ENCODE measurements around the gene TNC.

- TF ChIP-seq, protein P1, sequence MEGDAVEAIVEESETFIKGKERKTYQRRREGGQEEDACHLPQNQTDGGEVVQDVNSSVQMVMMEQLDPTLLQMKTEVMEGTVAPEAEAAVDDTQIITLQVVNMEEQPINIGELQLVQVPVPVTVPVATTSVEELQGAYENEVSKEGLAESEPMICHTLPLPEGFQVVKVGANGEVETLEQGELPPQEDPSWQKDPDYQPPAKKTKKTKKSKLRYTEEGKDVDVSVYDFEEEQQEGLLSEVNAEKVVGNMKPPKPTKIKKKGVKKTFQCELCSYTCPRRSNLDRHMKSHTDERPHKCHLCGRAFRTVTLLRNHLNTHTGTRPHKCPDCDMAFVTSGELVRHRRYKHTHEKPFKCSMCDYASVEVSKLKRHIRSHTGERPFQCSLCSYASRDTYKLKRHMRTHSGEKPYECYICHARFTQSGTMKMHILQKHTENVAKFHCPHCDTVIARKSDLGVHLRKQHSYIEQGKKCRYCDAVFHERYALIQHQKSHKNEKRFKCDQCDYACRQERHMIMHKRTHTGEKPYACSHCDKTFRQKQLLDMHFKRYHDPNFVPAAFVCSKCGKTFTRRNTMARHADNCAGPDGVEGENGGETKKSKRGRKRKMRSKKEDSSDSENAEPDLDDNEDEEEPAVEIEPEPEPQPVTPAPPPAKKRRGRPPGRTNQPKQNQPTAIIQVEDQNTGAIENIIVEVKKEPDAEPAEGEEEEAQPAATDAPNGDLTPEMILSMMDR (IDR thresholded peaks at IDR 0.05), result no peak
- TF ChIP-seq EP300 (IDR thresholded peaks at IDR 0.05), result no peak
- no peak for TF ChIP-seq POLR2A (IDR thresholded peaks at IDR 0.05)
Observed at GRCh38 chr9:115008536-115009270, 109.3 kb downstream of the TNC start.

Data from suprapubic skin (tissue), 3 donors.